ENCODE results near the gene NOXA1. TPM values are rescaled to one million over a fixed set of nuclear protein-coding genes. Genes with fewer than 3 reads are reported as not detected.

Gene NOXA1
- total RNA-seq, 4 donors from 2014 or later = 1.4 to 5.3 (median 2.4) TPM

DNA sequence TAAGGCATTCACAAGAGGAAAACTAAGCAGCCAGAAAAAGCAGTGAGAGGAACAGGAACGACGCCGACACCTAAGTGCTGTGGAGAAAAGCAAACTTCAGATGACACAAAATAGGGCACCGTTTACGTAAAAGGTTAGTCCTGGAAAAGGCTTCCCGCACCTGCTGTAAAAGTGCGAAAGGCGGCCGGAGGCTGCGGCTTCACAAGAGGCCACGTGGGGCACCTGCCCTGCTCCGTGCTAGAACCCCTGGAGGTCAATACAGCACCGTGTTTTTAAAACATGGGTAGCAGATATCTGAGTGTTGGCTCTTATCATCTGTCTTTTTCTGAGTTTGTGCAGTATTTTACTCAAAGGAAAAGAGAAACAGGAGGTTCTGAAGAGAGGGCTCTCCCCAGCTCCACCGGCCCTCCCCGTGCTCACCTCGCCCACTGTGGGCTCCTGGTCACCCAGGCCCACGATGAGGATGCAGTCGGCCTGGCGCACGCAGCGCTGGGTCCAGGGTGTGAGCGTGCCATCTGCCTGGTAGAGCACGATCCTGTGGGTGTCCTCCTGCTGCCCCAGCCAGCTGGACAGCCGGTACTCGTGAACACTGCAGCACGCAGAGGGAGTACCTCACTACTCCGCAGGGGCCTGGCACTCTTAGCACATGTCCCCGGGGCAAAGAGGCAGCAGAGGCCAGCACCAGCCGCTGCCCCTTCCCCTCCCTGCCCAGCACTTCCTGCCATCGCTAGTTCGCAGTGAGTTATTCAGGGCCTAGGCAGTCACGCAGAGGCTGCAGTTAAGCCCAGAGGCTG is 56.9 kb downstream of the NOXA1 start:
- TF ChIP-seq, protein P1, sequence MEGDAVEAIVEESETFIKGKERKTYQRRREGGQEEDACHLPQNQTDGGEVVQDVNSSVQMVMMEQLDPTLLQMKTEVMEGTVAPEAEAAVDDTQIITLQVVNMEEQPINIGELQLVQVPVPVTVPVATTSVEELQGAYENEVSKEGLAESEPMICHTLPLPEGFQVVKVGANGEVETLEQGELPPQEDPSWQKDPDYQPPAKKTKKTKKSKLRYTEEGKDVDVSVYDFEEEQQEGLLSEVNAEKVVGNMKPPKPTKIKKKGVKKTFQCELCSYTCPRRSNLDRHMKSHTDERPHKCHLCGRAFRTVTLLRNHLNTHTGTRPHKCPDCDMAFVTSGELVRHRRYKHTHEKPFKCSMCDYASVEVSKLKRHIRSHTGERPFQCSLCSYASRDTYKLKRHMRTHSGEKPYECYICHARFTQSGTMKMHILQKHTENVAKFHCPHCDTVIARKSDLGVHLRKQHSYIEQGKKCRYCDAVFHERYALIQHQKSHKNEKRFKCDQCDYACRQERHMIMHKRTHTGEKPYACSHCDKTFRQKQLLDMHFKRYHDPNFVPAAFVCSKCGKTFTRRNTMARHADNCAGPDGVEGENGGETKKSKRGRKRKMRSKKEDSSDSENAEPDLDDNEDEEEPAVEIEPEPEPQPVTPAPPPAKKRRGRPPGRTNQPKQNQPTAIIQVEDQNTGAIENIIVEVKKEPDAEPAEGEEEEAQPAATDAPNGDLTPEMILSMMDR (IDR thresholded peaks at IDR 0.05; ENCODE audit: low read depth) = no peak

GRCh38 chr9:137480686-137481683 is 57.8 kb downstream of the NOXA1 start:
- TF ChIP-seq, protein P1 (IDR thresholded peaks at IDR 0.05; ENCODE audit: low read depth) = no peak

- TF ChIP-seq, protein P1 (IDR thresholded peaks at IDR 0.05; ENCODE audit: low read depth) = no peak
These were observed 59.0 kb downstream of the NOXA1 start for GRCh38 chr9:137482094-137482781.

Other genes starting within 250 kb of the NOXA1 start
- 10 to 100 TPM; 11.6 to 53.1 (median 22.6) TPM for gene ANAPC2, start 234.8 kb upstream of the NOXA1 start, total RNA-seq
- gene SSNA1, start 234.7 kb upstream of the NOXA1 start, total RNA-seq = 10 to 100 TPM; 26.7 to 69.3 (median 55.8) TPM
- 10 to 100 TPM in 1 of 4 donors, 1 to 10 TPM in 3; 1.8 to 10.5 (median 4.9) TPM for gene TPRN, start 222.7 kb upstream of the NOXA1 start, total RNA-seq
- gene TMEM203, start 217.7 kb upstream of the NOXA1 start, total RNA-seq = 10 to 100 TPM; 19.9 to 29.7 (median 22.7) TPM
- 1 to 10 TPM; 2.6 to 6.2 (median 3.7) TPM for gene NDOR1, start 217.7 kb upstream of the NOXA1 start, total RNA-seq
- gene RNF208, start 201.2 kb upstream of the NOXA1 start, total RNA-seq = 1 to 10 TPM in 2 of 4 donors, under 1 TPM in 1, not detected in 1; 0.88 to 2.4 (median 1.9) TPM
- under 1 TPM in 1 of 4 donors, not detected in 3; 0.34 TPM for gene CYSRT1, start 198.2 kb upstream of the NOXA1 start, total RNA-seq
- not detected for gene RNF224, start 195.9 kb upstream of the NOXA1 start, total RNA-seq
- not detected for gene SLC34A3, start 192.5 kb upstream of the NOXA1 start, total RNA-seq
- 100 to 1,000 TPM in 2 of 4 donors, 10 to 100 TPM in 2; 92.0 to 213 (median 150) TPM for gene TUBB4B, start 182.1 kb upstream of the NOXA1 start, total RNA-seq
- not detected for gene STPG3, start 172.1 kb upstream of the NOXA1 start, total RNA-seq
- gene NELFB, start 168.1 kb upstream of the NOXA1 start, total RNA-seq = 10 to 100 TPM; 19.4 to 37.0 (median 30.8) TPM
- gene TOR4A, start 145.7 kb upstream of the NOXA1 start, total RNA-seq = 1 to 10 TPM; 3.3 to 9.0 (median 6.6) TPM
- gene NRARP, start 121.1 kb upstream of the NOXA1 start, total RNA-seq = 10 to 100 TPM in 1 of 4 donors, 1 to 10 TPM in 2, under 1 TPM in 1; 0.51 to 11.5 (median 2.9) TPM
- 10 to 100 TPM in 2 of 4 donors, 1 to 10 TPM in 2; 7.5 to 44.6 (median 10.5) TPM for gene EXD3, start 231 bp upstream of the NOXA1 start, total RNA-seq
- gene ENTPD8, start 18.0 kb downstream of the NOXA1 start, total RNA-seq = not detected
- gene NSMF, start 35.9 kb downstream of the NOXA1 start, total RNA-seq = 10 to 100 TPM; 17.7 to 37.5 (median 25.2) TPM
- gene PNPLA7, start 127.0 kb downstream of the NOXA1 start, total RNA-seq = 10 to 100 TPM; 13.0 to 34.3 (median 29.2) TPM
- gene MRPL41, start 128.5 kb downstream of the NOXA1 start, total RNA-seq = 100 to 1,000 TPM in 1 of 4 donors, 10 to 100 TPM in 3; 55.3 to 152 (median 64.7) TPM
- gene DPH7, start 155.5 kb downstream of the NOXA1 start, total RNA-seq = 10 to 100 TPM; 17.0 to 44.1 (median 22.6) TPM
- 10 to 100 TPM in 3 of 4 donors, 1 to 10 TPM in 1; 6.8 to 12.2 (median 10.7) TPM for gene ZMYND19, start 167.1 kb downstream of the NOXA1 start, total RNA-seq
- 10 to 100 TPM; 23.6 to 41.7 (median 33.7) TPM for gene ARRDC1, start 182.3 kb downstream of the NOXA1 start, total RNA-seq
- 100 to 1,000 TPM in 1 of 4 donors, 10 to 100 TPM in 3; 53.2 to 168 (median 65.9) TPM for gene EHMT1, start 195.6 kb downstream of the NOXA1 start, total RNA-seq